Stimulated activated CD4-positive, alpha-beta T cell treated with anti-CD3 and anti-CD28 coated beads, Interleukin-4, amount 100 ng/mL, for 4 hours (primary cell): ENCODE results near the gene PLEKHM1.

Experiments used
- DNase-seq, 2 experiments: peaks; one replicate each; pipeline ENCODE4 v3.0.0-alpha.2; 2020

Gene PLEKHM1

GRCh38 chr17:45425125-45425983, 65.2 kb downstream of the PLEKHM1 start:
- no peak for DNase-seq

GRCh38 chr17:45424769-45425124, 65.8 kb downstream of the PLEKHM1 start:
- DNase-seq, result no peak

GRCh38 chr17:45423975-45424335, 66.6 kb downstream of the PLEKHM1 start:
- DNase-seq, result no peak

- DNase-seq, result no peak
Measured at GRCh38 chr17:45423304-45423974, 67.1 kb downstream of the PLEKHM1 start.

- DNase-seq, result no peak
Measured at GRCh38 chr17:45414990-45415881, 75.3 kb downstream of the PLEKHM1 start.

- no peak for DNase-seq
Measured at GRCh38 chr17:45413498-45413923, 77.0 kb downstream of the PLEKHM1 start.

GRCh38 chr17:45411348-45412105, 79.0 kb downstream of the PLEKHM1 start:
- no peak for DNase-seq

GRCh38 chr17:45410144-45411091, 80.1 kb downstream of the PLEKHM1 start:
- peak; percentile 51 to 62 for DNase-seq

GRCh38 chr17:45409659-45410076, 80.9 kb downstream of the PLEKHM1 start:
- DNase-seq, result no peak

GRCh38 chr17:45408611-45409421, 81.7 kb downstream of the PLEKHM1 start:
- DNase-seq, result no peak

GRCh38 chr17:45406107-45406506, 84.4 kb downstream of the PLEKHM1 start:
- no peak for DNase-seq

- no peak for DNase-seq
Measured at GRCh38 chr17:45405250-45406086, 85.1 kb downstream of the PLEKHM1 start.

GRCh38 chr17:45404870-45405249, 85.7 kb downstream of the PLEKHM1 start:
- no peak for DNase-seq

- no peak for DNase-seq
Measured at GRCh38 chr17:45403906-45404490, 86.5 kb downstream of the PLEKHM1 start.

- DNase-seq, result no peak
Measured at GRCh38 chr17:45402916-45403315, 87.6 kb downstream of the PLEKHM1 start.

GRCh38 chr17:45398800-45399199, 91.7 kb downstream of the PLEKHM1 start:
- no peak for DNase-seq

- no peak for DNase-seq
Measured at GRCh38 chr17:45397796-45398195, 92.7 kb downstream of the PLEKHM1 start.

- DNase-seq, result no peak
Measured at GRCh38 chr17:45396496-45397205, 93.9 kb downstream of the PLEKHM1 start.
